Stimulated activated CD4-positive, alpha-beta T cell treated with anti-CD3 and anti-CD28 coated beads, Interleukin-4, amount 100 ng/mL, for 48 hours (primary cell): Measurements from ENCODE around the gene POLR2F.

Source experiments
- DNase-seq, 2 donors: peaks; one replicate each; pipeline ENCODE4 v3.0.0-alpha.2; 2020; ENCODE audit warnings: low read depth in 2 of 2

POLR2F gene

DNA sequence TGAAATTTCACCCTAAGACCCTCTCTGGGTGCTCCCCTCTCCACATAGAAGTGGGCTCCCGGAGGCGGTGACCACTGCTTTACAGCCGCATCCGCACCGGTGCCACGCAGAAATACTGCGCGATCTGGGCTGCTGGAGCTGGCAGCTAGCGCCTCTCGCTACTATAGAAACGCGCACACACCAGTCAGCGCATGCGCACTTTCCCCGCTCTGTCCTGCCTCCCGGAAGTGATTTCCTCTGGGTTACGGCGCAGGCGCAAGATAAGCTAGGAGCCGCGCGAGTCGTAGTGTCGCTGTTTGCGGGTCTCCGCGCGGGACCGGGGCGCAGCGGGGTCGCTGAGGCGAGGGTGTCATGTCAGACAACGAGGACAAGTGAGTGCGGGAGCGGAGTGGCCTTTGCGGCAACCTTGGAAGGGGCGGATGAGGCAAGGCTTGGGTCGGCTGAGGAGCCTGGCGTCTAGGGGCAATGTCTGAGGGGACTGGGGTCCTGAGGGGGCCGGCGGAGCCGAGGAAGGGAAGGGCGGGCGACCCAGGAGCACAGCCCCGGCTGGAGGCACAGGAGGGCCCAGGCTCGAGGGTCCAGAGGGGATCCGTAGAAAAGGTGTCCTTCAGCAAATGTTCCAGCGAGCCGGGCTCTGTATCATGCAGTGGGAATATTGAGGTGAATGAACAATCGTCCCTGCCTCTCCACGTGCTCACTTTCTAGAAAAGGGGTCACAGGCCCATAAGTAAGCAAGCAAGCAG is at the start of gene POLR2F, which contains the start of gene C22orf23:
Gene POLR2F, plus strand, starts transcription at position 263 of the 743 bp plus-strand sequence. Its CDS starts 89 bp downstream, at position 352.
Gene C22orf23, minus strand, starts transcription at position 165 of the 743 bp plus-strand sequence. CDS start 452 bp downstream, outside the sequence.
- peak; percentile 92 to 94 for DNase-seq

DNA sequence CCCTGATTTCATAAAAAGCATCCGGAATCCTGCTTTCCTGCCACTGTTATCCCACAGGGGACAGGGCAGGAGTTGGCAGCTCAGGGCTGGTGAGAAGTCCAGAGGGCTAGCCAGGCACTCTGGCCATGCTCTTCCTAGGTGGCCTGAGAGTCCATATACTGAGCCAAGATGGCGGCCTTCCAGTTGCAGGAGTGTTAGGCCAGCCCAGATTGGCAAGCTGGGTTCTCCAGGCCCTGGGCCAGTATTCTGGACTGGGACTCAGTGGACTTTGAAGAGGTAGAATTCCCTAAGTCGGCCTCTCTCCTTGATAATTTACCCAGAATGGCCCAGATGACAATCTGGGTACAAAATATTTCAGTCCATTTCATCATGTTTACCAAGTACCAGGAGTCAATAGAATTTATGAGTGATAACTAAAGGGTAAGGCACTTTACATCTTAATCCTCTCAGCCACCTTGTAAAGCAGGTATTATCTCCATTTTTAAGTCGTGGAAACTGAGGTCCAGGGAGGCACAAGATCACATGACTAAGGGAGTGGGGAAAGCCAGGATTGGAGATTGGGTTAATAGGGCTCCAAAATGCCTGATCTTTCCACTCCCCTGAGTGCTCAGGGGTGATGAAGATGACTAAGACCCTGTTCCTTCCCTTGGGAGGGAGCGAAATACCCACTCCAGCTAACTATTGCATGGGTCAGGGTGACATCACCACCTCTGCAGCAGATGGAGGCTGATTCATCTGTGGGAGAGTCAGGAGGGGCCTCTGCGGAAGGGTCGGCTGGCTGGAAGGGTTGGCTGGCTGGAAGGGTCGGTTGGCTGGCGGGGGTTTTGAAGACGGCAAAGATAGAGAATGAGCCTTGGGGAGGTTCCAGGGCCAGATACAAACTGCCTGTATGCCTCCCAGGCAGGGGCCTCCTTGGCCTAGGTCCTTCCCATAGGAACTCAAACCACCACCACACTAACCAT is 48.6 kb upstream of the POLR2F start:
- DNase-seq = peak in 1 of 2 donors; percentile 8

DNA sequence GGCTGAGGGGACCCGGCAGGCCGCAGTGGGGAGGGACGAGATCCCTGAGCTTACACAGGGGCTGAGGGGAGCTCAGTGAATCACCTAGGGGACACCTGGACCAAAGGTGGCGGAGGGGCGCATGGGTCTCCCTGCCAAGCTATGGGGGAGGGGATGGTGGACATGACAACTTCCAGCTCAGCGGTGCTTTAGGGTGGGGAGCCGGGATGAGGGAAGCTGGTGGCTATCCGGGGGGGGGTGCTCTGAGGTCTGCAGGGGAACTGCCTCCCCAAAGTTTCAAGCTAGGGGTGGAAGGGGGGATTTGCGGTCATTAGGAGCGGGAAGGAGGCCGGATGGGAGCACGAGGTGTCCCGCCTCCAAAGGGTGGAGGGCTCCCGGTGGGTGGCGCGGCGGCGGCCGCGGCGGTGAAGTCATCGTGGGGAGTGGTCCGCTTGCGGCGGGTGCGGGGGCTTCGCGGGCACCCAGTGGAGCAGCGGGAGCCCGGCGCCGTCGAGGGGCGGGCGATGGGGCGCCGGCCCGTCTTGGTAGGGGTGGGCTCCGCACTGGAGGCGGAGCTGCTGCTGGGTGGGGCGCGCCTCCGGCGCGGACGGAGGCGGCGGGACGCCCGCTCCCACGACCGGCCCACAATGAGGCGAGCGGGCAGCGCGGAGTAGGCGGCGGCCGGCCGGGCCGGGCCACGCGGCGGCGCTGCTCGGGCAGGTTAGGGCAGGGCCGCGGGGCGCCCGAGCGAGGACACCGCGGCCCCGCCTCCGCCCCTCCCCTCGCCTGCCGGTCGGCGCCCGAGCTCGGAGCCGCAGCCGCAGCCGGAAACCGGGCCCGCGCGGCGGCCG is 47.8 kb upstream of the POLR2F start, which contains the start of gene MICALL1:
Gene MICALL1, plus strand, starts transcription at position 764 of the 830 bp plus-strand sequence. CDS start 126 bp downstream, outside the sequence.
- DNase-seq = peak; percentile 38 to 56

DNA sequence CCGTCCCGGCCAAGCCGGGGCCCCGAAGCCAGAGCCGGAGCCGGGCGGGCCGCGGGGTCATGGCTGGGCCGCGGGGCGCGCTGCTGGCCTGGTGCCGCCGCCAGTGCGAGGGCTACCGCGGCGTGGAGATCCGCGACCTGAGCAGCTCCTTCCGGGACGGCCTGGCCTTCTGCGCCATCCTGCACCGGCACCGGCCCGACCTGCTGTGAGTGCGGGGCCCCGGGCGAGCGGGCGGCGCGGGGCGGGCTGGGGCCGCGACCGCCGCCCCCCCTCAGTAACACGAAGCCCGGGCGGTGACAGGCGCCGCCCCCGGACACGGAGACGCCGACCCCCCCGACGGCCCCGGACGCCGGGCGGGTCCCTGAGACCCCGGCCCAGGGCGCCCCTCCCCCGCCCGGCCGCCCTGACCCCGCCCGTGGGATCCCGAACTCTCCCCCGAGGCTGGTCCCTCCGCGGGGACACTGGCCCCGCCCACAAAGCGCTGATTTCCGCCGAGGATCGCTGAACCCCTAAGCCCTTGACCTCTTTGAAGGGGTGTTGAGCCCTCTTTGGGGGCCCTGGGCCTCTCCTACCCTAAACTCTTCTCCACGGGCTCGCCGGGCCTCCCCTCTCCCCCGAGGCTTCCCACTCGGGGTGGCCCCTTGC is 47.0 kb upstream of the POLR2F start:
- no peak for DNase-seq

DNA sequence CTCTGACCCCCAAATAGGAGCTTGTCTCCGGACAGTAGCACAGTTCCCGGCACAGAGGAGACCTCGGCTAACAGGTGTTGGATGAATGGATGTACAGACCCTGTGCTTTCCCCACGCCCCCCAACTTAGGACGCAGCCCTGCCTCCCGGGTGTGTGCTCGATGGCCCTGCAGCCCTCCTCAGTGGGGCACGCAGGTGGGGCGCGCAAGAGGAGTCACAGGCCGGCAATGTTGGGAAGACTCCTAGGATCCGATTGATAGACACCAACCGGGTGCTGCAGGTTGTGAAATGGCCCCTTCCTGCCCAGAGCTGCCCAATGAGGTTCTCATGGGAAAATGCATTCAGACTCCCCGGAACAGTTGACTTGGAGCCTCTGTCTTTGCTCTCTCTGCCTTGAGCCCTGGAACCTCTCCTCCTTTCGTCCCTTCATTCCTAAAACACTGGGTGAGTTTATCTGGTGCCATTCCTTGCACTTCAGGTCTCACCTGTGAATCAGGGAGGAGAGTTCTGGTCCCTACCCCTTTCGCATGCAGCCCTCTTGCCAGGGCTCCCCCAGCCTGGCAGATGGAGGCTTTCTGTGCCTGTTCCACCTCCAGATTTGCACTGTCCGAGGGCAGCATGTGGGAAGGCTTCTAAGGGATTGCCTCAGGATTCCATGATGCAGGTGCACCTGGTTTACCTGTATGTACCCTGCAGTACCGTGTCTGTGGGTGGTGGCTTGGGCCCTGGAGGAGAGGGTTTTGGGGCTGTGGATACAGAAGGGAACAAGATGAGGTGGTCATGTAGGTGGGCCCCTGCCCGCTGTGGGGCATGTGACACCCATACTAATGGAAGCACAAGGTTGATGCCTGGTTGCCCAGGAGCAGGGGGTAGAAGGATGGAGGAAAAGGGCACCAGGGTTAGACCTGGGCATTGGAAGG is 46.2 kb upstream of the POLR2F start:
- no peak for DNase-seq

DNA sequence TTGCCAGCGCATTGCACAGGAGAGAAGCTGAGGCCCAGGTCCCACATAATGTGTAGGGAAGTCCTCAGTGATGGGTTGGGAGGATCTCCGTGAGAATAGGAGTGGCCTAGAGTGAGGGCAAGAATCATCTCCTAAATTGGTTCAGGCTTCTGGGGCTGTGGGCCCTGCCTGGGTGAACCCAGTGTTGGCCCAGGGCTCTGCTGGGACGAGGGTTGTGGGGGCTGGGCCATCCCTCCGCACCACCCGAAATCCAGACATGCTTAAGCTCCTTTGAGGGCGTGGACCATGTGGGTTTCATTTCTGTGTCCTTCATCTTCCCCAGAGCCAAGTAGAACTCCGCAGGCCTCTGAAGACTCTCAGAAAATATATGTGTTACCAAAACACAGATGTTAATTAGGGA is 43.7 kb upstream of the POLR2F start:
- no peak for DNase-seq

DNA sequence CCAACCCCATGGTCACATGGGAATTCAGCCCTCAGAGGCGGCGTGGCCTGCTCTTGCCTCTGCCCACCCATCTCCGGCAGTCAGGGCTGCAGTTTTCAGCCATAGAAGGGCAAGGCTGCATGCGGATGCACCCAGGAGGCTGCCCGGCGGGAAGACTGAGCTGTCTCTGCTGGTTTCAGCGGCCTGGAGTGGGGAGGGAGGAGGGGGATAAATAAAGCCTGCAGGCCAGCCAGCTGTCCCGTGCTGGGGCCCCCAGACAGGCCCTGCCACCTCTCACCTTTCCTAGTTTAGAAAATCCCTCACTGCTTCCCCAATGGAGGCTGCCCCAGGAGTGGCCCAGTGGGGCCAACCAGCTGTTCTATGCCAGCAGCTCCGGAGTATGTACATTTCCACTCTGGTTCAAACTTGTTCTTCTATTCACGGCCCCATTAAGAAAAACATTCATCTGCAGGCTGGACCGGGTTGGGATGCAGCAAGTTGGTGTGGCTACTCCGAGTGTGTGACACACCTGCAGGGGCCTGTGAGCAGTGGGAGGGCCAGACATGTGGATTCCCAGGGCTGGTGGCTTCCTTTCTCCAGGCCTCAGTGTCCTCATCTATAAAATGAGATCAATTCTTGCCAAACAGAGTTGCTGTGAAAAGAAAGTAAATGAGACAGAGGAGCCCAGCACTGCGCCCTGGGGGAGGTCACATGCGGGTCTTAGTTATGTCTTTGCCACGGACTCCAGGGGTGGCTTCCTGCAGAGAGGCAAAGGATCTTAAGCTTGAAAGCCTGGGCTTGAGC is 42.4 kb upstream of the POLR2F start:
- no peak for DNase-seq

DNA sequence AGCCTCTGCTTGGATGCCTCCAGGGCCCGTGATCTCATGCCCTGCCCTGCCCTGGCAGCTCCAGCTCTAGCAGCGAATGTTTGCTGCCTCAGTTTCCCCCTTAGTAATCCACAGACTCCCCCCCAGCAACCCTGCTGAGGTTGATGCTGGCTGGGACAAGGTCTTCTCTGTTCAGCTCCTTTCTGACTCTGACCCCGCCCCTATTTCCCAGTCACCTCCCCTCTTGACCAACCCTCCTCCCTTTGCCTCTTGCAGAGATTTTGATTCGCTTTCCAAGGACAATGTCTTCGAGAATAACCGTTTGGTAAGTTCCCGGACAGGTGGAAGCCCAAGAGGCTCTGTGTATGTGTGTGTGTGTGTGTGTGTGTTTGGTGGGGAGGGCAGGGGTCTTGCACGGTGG is 41.8 kb upstream of the POLR2F start:
- DNase-seq = no peak

DNA sequence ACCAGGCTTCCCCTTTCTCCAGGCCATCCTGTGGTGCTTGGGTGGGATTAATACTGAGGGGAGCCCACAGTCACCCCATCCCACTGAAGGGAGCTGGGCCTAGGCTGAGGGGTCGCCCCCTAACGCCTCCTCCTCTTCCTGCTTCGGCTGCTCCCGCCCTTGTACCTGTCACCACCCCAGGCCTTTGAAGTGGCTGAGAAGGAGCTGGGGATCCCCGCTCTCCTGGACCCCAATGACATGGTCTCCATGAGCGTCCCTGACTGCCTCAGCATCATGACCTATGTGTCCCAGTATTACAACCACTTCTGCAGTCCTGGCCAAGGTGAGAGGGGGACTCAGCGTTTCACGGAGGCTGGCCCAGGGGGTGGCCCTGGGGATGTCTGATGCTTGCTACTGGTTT is 41.3 kb upstream of the POLR2F start:
- no peak for DNase-seq

DNA sequence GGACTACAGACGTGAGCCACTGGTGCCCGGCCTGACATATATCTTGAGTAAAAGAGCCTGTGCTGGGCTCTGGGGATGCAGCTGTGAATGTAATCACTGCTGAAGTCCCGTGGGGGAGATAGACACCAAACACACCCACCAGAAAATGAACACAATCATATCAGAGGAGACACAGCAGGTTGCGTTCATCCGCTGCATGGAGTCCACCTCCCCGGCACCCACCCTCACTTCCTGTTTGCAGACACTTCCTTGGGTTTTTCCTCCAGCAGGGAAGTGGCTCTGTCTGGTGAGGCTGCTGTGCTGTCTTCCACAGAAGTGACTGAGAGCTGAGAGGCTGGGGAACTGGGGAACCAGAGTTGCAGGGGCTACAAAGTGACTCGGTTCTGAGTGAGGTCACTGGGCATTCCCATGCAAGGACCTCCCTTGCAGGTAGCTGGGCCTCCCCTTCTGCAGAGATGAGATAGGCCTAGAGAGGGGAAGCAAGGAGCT is 40.2 kb upstream of the POLR2F start:
- no peak for DNase-seq

DNA sequence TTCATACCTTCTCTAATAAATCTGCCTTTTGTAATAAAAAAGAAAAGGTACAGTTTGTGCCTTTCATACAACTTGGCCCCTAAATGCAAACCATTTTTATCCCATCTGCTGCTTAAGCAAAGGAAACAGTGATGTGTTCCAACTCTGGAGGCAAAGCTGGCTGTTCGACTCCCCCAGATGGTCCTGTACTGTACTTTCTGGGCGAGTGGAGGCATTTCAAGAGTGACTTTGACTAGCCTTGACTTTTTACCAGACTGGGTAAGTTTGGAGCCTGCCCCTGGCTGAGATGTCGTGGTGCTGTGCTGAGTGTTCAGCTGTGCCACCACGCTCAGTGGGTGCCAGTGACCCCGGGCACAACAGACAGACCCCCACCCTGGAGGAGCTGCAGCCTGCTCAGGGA is 37.2 kb upstream of the POLR2F start:
- no peak for DNase-seq

DNA sequence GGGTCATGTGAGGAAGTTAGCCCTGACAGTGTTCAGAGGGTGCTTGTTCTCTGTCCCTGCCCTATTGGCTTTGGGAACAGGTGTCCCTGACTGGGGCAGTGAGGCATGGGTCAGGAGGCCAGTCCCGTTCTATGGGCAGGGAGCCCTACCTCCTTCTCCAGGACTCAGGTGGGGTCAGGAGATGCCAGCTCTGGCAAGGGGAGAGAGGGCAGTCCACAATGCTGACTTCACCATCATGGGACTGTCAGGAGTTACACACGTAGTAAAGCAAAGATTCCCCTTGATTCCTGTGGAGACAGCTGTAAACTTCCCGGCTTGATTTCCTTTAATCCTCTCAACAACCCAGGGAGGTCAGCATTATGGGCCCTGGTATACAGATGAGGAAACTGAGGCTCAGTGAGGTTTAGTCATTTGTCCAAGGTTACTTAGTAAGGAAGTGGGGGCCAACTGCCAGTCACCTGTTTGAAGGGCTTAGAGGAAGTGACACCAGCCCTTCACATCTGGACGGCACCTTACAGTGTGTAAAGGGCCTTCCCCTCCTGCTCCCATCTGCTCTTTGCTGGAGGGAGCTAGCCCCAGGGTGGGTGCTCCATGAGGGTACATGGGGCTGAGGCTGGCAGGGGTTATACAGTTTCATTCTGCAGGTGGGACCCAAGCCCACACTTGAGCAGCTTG is 35.5 kb upstream of the POLR2F start:
- no peak for DNase-seq

DNA sequence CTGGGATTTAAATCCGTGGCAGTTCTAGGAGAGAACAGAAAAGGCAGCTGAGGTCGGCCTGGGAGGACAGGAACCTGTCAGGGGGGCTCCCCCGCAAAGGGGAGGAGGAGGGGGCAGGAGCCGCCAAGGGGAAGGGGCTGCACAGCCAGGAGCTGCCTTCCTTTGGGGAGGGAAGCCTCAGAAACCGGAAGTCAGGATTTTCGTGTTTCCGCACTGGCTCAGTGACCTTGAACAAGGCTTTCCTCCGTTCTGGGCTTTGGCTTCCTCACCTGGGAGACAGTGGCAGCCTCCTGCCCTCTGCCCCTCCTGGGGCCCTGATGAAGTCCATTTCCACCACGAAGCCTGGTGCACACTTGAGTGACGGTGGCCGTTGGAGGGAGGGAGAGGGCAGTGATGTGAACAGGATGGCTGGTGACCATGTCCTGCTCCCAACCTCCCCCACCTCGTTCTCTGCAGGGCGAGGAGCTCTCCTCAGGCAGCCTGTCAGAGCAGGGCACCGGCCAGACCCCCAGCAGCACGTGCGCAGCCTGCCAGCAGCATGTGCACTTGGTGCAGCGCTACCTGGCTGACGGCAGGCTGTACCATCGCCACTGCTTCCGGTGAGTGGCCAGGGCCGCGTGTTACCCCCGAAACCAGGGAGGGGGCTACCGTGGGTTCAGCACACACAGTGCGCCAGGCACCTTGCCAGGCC is 34.8 kb upstream of the POLR2F start:
- no peak for DNase-seq

DNA sequence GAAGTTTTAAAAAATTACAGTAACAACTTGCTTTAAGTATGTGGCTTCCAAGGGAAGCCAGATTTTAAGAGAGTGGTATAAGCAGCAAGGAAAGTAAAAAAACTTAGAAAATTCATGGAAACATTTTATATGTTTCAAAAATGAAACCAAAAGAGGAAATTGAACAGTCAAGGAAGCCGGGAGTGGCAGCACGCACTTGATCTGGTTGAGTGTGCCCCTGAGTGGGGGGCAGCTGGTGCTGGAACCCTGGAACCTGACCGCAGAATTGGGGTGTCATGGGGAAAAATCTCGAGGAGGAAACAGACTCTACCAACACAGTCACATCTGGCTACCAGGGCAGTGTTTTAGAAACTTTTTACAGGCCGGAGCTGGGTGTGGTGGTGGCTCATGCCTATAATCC is 33.4 kb upstream of the POLR2F start:
- DNase-seq = no peak

DNA sequence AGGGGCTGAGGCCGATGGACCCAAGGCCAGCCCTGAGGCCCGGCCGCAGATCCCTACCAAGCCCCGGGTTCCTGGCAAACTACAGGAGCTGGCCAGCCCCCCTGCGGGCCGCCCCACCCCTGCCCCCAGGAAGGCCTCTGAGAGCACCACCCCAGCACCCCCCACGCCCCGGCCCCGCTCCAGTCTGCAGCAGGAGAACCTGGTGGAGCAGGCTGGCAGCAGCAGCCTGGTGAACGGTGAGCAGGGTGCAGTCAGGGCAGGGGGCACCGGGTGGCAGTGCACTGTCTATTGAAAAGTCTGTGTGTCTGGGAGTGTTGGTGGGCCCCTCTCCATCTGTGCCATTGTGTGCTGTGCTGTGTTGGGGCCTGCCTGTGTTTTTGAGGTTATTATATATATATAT is 31.3 kb upstream of the POLR2F start:
- no peak for DNase-seq

DNA sequence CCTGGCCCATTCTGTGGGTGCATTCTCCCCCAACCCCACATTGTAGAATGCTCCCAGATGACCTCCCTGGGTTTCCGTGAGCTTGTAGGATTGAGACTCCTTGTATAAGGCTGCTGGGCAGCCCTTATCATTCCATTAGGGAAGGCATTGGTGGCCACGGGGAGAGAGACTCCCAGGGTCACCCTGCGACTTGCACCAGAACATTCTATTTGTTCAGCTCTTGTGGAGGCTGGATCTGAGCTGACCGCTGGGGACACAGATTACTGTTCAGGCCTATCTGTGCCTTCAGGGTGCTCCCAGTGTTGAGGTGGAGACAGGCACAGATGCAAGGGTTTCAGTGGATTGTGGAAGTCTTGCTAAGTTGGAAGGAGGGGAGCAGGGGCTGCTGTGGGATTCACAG is 29.6 kb upstream of the POLR2F start:
- no peak for DNase-seq

DNA sequence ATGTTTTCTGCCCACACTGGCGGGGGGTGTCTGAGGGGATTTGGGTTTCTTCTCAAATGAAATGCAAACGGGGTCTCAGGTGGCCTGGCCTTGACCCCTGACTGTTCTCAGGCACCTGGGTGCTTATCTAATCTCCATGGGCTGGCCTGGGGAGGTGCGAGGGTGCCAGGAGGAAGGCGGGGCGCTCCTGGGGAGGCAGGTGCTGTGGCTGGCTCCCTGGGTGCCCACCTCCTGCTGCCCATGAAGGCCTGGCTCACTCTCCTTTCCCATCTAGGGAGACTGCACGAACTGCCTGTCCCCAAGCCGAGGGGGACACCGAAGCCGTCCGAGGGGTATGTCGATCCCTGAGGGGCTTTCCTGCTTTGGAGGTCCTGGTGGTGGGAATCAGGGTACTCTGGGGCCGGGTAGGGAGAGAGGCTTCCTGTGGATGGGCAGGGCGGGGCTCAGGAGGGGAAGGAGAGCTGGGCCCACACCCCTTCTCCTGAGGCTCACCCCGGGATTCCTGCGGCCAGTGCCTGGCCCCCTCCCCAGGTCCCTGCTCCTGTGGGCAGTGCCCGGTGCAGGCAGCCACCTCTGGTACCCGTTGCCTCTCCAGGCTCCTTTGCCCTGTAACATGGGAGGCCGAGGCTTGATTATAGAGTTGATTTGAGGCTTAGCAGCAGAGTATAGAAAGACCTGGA is 29.0 kb upstream of the POLR2F start:
- DNase-seq = no peak
